K562 treated with DMSO at 1 percent for 48 hours (cell line): ENCODE results near the gene SEMA5A. TPM values are rescaled to one million over a fixed set of nuclear protein-coding genes. Genes with fewer than 3 reads are reported as not detected.

Source experiments
- total RNA-seq: library from RNA; unstranded; fragments of 300-600 nt; gene quantifications from 2 replicates; pipeline ENCODE4 v1.2.3, GENCODE V29; 2022; ENCODE audit warnings: low replicate concordance; ENCODE audit errors: extremely low read depth

Gene SEMA5A
- not detected in 2 replicates for total RNA-seq

GRCh38 chr5:9545992-9546851, at the start of gene SEMA5A:
Gene SEMA5A, minus strand, starts transcription at chr5:9546075. Its CDS starts 166,129 bp downstream, at chr5:9379946.

Other genes starting within 250 kb of the SEMA5A start
- gene TAS2R1, start 84.3 kb upstream of the SEMA5A start, total RNA-seq: not detected in 2 replicates